ENCODE measurements around the gene SH3BP2.

The SH3BP2 gene

GRCh38 chr4:2868877-2869487 is 76.1 kb downstream of the SH3BP2 start:
- H3K4me3 ChIP-seq (ENCODE audit: low read depth, low read length), result no peak overlapping the region
- TF ChIP-seq MAX (IDR thresholded peaks at IDR 0.05; ENCODE audit: low read depth, low read length) (no peak), POLR2A (IDR thresholded peaks at IDR 0.05; ENCODE audit: extremely low read depth, insufficient read length) (no peak), MYC (IDR thresholded peaks at IDR 0.05; ENCODE audit: low read depth, low read length) (no peak)
- TF ChIP-seq, protein P1, sequence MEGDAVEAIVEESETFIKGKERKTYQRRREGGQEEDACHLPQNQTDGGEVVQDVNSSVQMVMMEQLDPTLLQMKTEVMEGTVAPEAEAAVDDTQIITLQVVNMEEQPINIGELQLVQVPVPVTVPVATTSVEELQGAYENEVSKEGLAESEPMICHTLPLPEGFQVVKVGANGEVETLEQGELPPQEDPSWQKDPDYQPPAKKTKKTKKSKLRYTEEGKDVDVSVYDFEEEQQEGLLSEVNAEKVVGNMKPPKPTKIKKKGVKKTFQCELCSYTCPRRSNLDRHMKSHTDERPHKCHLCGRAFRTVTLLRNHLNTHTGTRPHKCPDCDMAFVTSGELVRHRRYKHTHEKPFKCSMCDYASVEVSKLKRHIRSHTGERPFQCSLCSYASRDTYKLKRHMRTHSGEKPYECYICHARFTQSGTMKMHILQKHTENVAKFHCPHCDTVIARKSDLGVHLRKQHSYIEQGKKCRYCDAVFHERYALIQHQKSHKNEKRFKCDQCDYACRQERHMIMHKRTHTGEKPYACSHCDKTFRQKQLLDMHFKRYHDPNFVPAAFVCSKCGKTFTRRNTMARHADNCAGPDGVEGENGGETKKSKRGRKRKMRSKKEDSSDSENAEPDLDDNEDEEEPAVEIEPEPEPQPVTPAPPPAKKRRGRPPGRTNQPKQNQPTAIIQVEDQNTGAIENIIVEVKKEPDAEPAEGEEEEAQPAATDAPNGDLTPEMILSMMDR (IDR thresholded peaks at IDR 0.05; ENCODE audit: low read depth, low read length), result no peak
- no peak for DNase-seq (ENCODE audit: low read depth)

- no peak overlapping the region for H3K4me3 ChIP-seq (ENCODE audit: low read depth, low read length)
- DNase-seq (ENCODE audit: low read depth), result no peak
- TF ChIP-seq POLR2A (IDR thresholded peaks at IDR 0.05; ENCODE audit: extremely low read depth, insufficient read length), result no peak
- TF ChIP-seq, protein P1 (IDR thresholded peaks at IDR 0.05; ENCODE audit: low read depth, low read length), result no peak
- no peak for TF ChIP-seq MAX (IDR thresholded peaks at IDR 0.05; ENCODE audit: low read depth, low read length)
- no peak for TF ChIP-seq MYC (IDR thresholded peaks at IDR 0.05; ENCODE audit: low read depth, low read length)
Observed at GRCh38 chr4:2869659-2870058, 76.8 kb downstream of the SH3BP2 start.

DNA sequence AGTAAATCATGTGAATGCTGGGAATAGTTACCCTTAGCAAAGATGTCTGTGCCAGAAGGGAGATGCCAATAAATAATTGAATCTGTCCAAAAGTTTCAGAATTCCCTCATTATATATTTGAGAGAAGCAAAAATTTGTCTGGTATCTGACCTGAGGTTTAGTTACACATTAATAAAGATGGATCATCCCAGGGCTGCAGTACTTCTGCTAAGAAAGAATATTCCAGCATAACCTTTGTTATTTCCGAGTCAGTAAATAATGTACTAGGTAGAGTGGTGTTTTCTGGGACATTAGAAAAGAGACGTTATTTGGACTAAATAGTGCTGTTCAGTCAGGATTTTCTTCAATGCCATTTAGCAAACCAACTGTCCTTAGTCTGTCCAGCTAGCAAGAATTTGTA is 77.2 kb downstream of the SH3BP2 start:
- TF ChIP-seq POLR2A (IDR thresholded peaks at IDR 0.05; ENCODE audit: extremely low read depth, insufficient read length) (no peak), MYC (IDR thresholded peaks at IDR 0.05; ENCODE audit: low read depth, low read length) (no peak), MAX (IDR thresholded peaks at IDR 0.05; ENCODE audit: low read depth, low read length) (no peak)
- TF ChIP-seq, protein P1 (IDR thresholded peaks at IDR 0.05; ENCODE audit: low read depth, low read length), result no peak
- H3K4me3 ChIP-seq (ENCODE audit: low read depth, low read length), result no peak overlapping the region
- no peak for DNase-seq (ENCODE audit: low read depth)

GRCh38 chr4:2871466-2871865 is 78.6 kb downstream of the SH3BP2 start:
- peak; percentile 68 for DNase-seq (ENCODE audit: low read depth)

DNA sequence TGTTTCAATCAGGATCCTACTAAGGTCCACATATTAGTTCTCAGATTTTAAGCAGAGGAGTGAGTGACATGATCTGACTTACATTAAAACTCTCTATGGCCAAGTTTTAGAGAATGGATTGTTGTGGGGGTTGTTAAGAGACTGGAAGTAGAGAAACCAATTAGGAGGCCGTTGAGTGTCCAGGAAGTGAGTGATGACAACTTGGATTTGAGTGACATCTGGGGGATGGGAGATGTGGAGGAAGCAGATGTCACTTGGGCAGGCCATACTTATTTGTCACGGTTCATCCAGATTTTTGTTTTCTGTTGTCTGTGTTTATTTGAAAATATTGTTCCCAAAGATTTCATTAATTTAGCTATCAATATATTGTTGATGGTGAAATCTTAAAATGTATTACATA is 79.0 kb downstream of the SH3BP2 start:
- H3K4me3 ChIP-seq (ENCODE audit: low read depth, low read length), result no peak overlapping the region
- TF ChIP-seq, protein P1 (IDR thresholded peaks at IDR 0.05; ENCODE audit: low read depth, low read length), result no peak
- TF ChIP-seq MAX (IDR thresholded peaks at IDR 0.05; ENCODE audit: low read depth, low read length) (peak; percentile 11; the same call in 1 of the 2 replicates), POLR2A (IDR thresholded peaks at IDR 0.05; ENCODE audit: extremely low read depth, insufficient read length) (no peak), MYC (IDR thresholded peaks at IDR 0.05; ENCODE audit: low read depth, low read length) (no peak; the same call in 1 of the 2 replicates)
- peak; percentile 81 for DNase-seq (ENCODE audit: low read depth)

More at GRCh38 chr4:2871466-2871865, 78.6 kb downstream of the SH3BP2 start:
- TF ChIP-seq MYC (IDR thresholded peaks at IDR 0.05; ENCODE audit: low read depth, low read length) (no peak), MAX (IDR thresholded peaks at IDR 0.05; ENCODE audit: low read depth, low read length) (no peak)
- TF ChIP-seq, protein P1 (IDR thresholded peaks at IDR 0.05; ENCODE audit: low read depth, low read length), result no peak
- no peak overlapping the region for H3K4me3 ChIP-seq (ENCODE audit: low read depth, low read length)

Data from NB4 (cell line).